ENCODE measurements around the gene TNIK. TPM values are rescaled to one million over a fixed set of nuclear protein-coding genes. Genes with fewer than 3 reads are reported as not detected.

TNIK gene
- total and polyA plus RNA-seq, 2 experiments from 2014 or later: 14.6 to 34.3 TPM

GRCh38 chr3:171446301-171446700 lies 13.9 kb downstream of the TNIK start:
- no peak overlapping the region for H3K4me2 ChIP-seq
- no peak for TF ChIP-seq ZNF114 (CRISPR knock-in tag; IDR thresholded peaks at IDR 0.05)
- TF ChIP-seq JUNB (IDR thresholded peaks at IDR 0.05; ENCODE audit: unreplicated experiment): no peak
- no peak for TF ChIP-seq CREB1 (CRISPR knock-in tag; IDR thresholded peaks at IDR 0.05; ENCODE audit: low read depth)
- no peak for TF ChIP-seq EZH2phosphoT487 (IDR thresholded peaks at IDR 0.05; ENCODE audit: unreplicated experiment)
- no peak for TF ChIP-seq STAT1 (IDR thresholded peaks at IDR 0.05; ENCODE audit: unreplicated experiment)
- TF ChIP-seq EZH2 (IDR thresholded peaks at IDR 0.05; ENCODE audit: low read depth, unreplicated experiment): no peak
- no peak for TF ChIP-seq CTCF (conservative IDR thresholded peaks at IDR 0.05; ENCODE audit: low read depth in 2 of 2)
- TF ChIP-seq ZNF462 (CRISPR knock-in tag; IDR thresholded peaks at IDR 0.05): no peak
- no peak for TF ChIP-seq POLR2AphosphoS5 (IDR thresholded peaks at IDR 0.05; ENCODE audit: low read depth)
- no peak for TF ChIP-seq ETS1 (IDR thresholded peaks at IDR 0.05)
- TF ChIP-seq NANOG (IDR thresholded peaks at IDR 0.05; ENCODE audit: borderline replicate concordance): no peak
- TF ChIP-seq, protein P1, sequence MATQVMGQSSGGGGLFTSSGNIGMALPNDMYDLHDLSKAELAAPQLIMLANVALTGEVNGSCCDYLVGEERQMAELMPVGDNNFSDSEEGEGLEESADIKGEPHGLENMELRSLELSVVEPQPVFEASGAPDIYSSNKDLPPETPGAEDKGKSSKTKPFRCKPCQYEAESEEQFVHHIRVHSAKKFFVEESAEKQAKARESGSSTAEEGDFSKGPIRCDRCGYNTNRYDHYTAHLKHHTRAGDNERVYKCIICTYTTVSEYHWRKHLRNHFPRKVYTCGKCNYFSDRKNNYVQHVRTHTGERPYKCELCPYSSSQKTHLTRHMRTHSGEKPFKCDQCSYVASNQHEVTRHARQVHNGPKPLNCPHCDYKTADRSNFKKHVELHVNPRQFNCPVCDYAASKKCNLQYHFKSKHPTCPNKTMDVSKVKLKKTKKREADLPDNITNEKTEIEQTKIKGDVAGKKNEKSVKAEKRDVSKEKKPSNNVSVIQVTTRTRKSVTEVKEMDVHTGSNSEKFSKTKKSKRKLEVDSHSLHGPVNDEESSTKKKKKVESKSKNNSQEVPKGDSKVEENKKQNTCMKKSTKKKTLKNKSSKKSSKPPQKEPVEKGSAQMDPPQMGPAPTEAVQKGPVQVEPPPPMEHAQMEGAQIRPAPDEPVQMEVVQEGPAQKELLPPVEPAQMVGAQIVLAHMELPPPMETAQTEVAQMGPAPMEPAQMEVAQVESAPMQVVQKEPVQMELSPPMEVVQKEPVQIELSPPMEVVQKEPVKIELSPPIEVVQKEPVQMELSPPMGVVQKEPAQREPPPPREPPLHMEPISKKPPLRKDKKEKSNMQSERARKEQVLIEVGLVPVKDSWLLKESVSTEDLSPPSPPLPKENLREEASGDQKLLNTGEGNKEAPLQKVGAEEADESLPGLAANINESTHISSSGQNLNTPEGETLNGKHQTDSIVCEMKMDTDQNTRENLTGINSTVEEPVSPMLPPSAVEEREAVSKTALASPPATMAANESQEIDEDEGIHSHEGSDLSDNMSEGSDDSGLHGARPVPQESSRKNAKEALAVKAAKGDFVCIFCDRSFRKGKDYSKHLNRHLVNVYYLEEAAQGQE (IDR thresholded peaks at IDR 0.05; ENCODE audit: unreplicated experiment): no peak
- TF ChIP-seq ZNF331 (CRISPR knock-in tag; IDR thresholded peaks at IDR 0.05; ENCODE audit: low read depth): no peak
- H3K9me3 Mint-ChIP-seq: no peaks in the 10 kb centered on the region
- H3K9me2 ChIP-seq (ENCODE audit: insufficient read depth): no peaks in the 10 kb centered on the region
- no peaks in the 10 kb centered on the region; the same call in 1 of the 2 replicates for H3F3A ChIP-seq (replicated peaks; ENCODE audit: low read depth)
- 0 out of 2 replicates have a peak overlapping the region, but pooled peaks have one; percentile 72 for H3K27ac Mint-ChIP-seq
- peaks cover 47% of the 10 kb centered on the region for H3K4me1 ChIP-seq (ENCODE audit: insufficient read depth)
- H3K36me3 Mint-ChIP-seq (ENCODE audit: low read depth): no peaks in the 10 kb centered on the region
- no peak overlapping the region for H2AFZ ChIP-seq
- H3K4me1 Mint-ChIP-seq: peaks cover 48% of the 10 kb centered on the region
- H3K36me3 ChIP-seq (ENCODE audit: insufficient read depth): no peaks in the 10 kb centered on the region
- ATAC-seq (no peak), DNase-seq (ENCODE audit: low spot score) (no peak)
- H3K27me3 ChIP-seq (ENCODE audit: insufficient read depth): no peaks in the 10 kb centered on the region
- no peaks in the 10 kb centered on the region for H4K20me1 ChIP-seq (replicated peaks; ENCODE audit: insufficient read depth)
- peaks cover 4% of the 10 kb centered on the region for H3K27me3 Mint-ChIP-seq (ENCODE audit: insufficient read depth, low read depth, poor library complexity)
- no peak overlapping the region for H3K27ac ChIP-seq (ENCODE audit: low read depth)
- H3K4me3 Mint-ChIP-seq: no peak overlapping the region
- no peak overlapping the region for H3K4me3 ChIP-seq
- peaks cover 79% of the 10 kb centered on the region for H3K79me2 ChIP-seq (replicated peaks; ENCODE audit: insufficient read depth)
